Stimulated activated CD8-positive, alpha-beta memory T cell treated with anti-CD3 and anti-CD28 coated beads, Interleukin-4, amount 100 ng/mL, for 4 hours (primary cell): ENCODE measurements around the gene RTEL1.
"Not testable (repeated sequence)": the region's sequence is repeated elsewhere in the genome, so short reads cannot be mapped to it uniquely, and the experiment has no call there.

Source experiments
- DNase-seq, 2 donors: peaks; one replicate each; pipeline ENCODE4 v3.0.0-alpha.2; 2020; ENCODE audit warnings: low read depth in 2 of 2, low spot score in 1 of 2

RTEL1 gene

DNA sequence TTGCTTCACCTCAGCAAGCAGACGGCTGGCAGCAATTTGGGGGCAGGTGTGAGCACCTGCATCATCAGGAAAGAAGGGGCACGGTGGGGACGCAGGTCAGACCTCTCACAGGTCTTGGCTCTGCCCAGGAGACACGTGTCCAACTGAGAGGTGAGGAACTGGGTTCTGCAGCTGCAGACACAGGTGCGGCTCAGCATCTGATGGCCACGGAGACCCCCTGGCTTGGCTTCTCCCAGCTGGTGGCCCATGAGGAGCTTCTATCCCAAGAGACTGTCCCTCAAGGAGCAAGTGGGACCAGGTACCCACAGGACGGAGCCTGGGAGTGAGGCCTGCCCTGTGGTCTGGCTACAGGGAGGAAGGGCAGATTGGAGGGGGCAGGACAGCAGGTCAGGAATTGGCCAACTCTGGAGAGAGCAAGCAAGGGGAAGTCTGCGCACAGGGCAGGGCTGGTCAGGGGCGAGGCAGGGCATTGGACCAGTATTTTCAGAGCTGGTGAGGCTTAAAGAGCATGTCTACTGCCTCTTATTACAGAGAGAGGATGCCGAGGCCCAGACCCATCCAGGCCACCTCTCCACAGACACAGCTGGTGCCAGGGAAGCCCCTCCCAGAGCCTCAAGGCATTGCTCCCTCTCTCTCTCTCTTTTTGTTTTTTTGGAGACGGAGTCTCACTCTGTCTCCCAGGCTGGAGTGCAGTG, 9.1 kb upstream of the RTEL1 start:
- no peak for DNase-seq

DNA sequence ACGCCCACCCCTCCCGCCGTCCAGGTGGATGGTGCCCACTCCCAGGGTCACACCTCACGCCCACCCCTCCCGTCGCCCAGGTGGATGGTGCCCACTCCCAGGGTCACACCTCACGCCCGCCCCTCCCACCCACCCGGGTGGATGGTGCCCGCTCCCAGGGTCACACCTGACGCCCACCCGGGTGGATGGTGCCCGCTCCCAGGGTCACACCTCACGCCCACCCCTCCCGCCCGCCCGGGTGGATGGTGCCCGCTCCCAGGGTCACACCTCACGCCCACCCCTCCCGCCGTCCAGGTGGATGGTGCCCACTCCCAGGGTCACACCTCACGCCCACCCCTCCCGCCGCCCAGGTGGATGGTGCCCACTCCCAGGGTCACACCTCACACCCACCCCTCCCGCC, 7.6 kb upstream of the RTEL1 start:
- not testable (repeated sequence) for DNase-seq

DNA sequence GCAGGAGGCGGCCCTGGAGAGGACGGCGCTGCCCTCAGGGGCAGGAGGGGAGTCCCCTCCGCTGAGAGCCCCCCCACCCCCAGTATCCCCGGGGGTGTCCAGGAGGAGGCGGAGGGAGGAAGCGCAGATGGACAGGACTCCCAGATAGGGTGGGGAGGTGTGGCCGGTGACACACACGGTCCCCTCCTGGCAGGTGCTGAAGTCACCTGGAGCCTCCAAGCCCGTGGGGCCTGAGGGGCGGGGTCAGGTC, 6.2 kb upstream of the RTEL1 start:
- DNase-seq, result no peak

DNA sequence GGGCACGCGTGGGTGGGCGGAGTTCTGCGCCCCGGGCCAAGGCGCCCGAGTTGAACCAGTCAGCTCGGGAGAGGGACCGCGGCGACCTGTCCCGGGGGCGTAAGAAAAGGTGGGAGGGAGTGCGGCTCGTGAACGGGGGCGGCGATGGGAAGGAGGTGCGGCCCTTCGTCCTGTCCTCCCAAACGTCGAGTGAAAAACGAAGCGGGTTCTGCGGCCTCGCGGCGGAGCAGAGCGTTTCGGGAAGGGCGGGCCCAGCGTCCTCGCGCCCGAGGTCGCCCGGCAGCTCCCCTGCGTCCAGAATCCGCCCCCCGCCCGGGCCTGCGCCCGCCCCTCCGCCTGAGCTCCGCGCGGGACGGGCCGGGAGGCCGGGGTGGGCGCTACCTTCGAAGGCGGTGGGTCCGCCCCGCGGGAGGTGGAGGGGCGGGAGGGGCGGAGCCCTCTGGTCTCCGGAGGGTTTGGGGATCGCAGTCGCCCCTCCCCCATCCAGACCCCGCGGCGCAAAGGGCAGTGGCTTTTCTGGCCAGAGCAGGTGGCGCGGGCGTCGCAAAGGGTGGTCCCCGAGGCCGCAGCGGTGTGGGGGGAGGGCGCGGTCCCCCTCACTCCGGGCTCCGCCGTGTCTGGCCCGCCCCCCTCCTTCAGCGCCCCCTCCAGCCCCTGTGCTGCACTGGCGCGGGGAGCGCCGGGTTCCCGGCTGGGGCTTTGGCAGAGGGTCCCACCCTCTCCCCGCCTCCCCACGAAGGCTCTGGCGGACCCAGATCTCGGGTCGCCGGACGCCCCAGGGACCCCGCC, 5.7 kb upstream of the RTEL1 start:
- no peak for DNase-seq

DNA sequence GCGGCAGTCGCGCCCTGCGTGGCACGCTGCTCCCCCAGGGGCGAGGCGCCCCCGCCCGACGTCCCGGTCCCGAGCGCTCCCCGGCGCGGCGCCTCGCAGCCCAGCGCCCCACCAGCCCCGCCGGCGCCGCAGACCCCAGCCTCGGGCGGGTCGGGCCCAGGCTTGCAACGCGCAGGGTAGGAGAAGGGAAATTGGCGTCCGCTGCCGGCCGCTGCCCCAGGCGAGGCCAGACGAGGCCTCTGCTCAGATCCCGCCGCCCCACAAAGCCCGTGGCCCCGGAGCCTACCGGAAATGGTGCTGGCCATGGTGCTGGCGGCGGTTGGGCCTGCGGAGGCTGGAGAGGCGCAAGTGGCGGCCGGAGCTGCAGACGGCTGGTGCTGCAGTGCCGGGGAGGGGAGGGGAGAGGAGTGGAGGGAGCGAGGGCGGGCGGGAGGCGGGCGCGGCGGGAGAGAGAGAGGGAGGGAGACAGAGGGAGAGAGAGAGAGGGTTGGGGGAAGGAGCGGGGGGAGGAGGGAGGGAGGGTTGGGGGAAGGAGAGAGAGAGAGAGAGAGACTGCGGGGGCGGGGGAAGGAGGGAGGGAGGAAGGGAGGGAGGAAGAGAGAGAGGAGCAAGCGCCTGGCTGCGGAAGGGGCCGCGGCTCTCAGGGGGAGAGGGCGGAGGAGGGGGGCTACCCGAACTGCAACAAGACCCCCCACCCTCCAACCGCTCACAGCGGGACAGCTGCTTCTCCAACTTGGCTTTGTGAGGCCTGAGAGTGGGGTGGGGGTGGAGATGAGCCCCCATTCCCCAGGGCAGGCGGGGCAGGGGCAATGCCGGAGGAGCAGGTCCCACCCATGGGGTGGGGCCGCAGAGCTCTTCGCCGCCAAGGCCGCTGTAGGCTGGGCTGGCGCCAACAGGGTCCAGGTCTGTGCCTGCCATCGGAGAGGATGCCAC, 4.8 kb upstream of the RTEL1 start, which contains the start of gene STMN3:
Gene STMN3 (minus strand): TSS at position 384 of the 933 bp plus-strand sequence. CDS start 79 bp downstream, at position 305.
- DNase-seq, result peak in 1 of 2 donors; percentile 40

DNA sequence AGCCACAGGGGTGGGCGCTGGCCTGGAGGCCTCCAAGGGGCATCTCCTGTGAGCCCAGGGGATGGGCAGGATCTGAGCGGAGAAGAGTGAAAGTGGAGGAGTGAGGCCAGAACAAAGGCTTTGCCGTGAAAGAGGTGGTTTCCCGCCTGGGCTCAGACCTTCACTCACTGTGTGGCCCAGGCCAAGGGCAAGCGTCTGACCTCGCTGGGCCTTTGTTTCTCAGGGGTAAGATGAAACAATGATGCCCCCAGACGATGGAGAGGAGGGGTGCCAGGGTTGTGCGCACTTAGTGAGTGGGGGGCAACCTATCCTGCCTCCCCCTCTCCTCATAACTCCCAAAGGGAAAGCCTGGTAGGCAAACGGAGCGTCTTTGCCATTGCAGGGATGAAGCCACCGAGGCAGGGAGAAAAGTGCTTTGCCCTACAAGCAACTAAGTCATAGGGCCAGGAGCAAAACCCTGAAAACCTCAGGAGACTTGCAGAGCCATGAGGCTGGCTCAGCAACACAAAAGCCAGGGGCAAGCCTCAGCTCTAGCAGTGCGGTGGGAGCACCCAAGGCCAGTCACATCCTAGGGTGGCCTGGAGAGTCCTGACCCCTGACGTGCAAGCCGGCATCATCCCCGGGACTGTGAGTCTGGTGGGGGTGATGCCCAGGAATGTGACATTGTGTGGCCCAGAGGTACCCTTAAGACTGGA, 4.0 kb upstream of the RTEL1 start:
- no peak for DNase-seq

DNA sequence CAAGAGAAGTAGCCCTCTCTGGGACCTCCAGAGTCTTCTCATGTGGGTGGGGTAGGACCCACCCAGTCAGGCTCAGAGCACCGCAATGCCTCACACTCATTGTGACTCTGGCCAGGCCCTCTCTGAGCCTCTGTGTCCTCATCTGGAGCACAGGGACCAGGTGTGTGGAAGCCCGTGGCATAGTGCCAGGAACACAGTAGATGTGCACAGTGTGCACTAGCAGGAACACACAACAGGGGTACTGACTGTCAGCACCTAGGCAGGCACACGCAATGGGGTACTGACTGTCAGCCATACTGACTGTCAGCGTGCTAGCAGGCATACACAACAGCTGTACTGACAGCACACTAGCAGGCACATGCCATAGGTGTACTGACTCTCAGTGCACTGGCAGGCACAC, 2.9 kb upstream of the RTEL1 start:
- no peak for DNase-seq

DNA sequence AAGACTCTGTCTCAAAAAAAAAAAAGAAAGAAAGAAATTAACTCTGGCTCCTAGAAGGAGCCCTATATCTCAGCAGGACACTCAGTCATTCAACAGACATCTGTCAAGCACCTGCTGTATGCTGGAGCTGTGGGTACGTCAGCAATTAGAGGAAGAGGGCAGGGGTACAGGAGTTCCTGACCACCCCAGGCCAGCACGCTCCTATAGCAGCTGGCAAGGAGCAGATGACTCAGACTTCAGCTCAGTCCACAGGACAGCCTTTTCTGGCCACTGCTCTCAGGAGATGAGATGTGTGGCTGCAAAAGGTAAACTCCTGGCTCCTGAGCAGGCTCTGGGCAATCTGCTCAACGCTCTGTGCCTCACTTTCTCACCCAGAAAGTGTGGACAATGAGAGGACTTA, 1.7 kb upstream of the RTEL1 start:
- no peak for DNase-seq

DNA sequence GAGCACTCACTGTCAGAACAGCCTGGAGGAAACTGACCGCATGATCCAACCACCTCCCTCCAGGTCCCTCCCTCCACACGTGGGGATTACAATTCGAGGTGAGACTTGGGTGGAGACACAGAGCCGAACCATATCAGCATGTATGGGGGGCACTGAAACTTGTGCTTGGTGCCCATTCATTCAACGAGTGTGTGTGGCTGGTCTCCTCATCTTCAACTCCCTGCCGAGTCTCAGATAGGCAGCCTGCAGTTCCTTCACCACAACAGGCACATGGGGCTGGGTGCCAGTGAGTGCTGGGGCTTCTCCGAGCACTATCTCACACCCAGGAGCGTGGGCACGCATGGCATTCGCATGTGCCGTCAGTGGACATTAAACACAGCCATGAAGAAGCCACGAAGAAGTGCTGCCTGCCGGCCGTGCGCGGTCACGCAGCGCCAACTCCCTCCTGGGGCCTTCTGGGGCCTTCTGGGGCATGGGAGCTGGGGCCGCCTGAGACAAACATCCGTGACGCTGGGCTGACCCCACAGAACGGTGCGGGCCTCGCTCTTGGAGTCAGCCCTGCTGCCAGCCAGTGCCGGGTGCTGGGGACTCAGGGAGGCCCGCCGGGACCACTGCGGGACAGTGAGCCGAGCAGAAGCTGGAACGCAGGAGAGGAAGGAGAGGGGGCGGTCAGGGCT, 714 bp upstream of the RTEL1 start:
- DNase-seq, result no peak

DNA sequence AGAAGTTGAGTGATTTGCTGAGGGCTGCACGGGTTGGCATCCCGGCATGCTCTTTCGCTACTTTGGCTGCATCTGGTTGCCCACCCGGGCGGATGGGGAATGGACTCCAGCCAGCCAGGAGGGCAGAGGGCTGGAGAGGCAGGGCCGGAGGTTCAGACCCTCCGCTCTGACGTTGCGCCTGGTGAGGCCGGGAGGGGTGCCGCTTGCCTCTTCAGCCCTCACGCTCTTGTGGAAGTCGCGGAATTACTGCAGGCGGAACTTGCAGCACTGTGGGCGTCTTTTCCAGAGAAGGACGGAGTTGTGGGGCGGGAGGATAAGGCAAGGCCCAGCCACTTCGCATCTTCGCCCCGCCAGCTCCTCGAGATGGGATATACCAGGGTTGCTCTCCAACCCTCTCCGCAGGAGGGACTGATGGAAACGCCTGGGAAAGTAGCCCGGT, 656 bp downstream of the RTEL1 start:
- no peak for DNase-seq

DNA sequence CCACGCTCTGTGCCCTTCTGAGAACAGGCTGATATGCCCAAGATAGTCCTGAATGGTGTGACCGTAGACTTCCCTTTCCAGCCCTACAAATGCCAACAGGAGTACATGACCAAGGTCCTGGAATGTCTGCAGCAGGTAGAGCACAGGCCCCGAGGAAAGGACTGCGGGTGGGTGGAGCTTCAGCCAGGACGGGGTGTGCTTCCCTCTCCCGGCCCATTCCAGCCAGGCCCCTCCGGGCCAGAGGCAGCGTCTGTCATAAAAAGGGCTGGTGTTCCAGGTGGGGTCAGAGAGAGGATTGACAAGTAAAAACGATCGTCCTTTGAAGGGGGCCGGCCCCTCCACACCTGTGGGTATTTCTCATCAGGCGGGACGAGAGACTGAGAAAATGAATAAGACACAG, 1.3 kb downstream of the RTEL1 start:
- DNase-seq, result no peak

DNA sequence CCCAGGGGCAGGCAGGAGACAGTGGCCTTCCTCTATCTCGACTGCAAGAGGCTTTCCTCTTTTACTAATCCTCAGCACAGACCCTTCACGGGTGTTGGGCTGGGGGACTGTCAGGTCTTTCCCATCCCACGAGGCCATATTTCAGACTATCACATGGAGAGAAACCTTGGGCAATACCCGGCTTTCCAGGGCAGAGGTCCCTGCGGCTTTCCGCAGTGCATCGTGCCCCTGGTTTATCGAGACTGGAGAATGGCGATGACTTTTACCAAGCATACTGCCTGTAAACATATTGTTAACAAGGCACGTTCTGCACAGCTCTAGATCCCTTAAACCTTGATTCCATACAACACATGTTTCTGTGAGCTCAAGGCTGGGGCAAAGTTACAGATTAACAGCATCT, 2.1 kb downstream of the RTEL1 start:
- DNase-seq, result not testable (repeated sequence)

DNA sequence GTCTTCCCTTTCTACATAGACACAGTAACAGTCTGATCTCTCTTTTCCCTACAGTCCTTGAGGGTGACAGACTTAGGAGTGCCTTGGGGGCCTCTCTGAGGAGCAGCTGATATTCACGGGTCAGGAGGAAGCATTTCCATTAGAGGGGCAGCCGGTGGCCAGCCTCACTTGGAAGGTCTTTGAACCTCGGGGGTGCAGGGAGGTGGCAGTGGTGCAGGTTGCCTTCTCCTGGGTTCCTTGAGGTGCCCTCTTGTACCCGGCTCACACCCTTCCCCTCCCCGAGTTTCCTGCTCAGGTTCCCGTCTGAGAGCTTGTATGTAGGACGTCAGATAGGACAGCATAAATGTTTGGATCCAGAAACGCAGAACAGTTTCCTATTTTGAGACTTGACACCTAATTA, 2.5 kb downstream of the RTEL1 start:
- no peak for DNase-seq

DNA sequence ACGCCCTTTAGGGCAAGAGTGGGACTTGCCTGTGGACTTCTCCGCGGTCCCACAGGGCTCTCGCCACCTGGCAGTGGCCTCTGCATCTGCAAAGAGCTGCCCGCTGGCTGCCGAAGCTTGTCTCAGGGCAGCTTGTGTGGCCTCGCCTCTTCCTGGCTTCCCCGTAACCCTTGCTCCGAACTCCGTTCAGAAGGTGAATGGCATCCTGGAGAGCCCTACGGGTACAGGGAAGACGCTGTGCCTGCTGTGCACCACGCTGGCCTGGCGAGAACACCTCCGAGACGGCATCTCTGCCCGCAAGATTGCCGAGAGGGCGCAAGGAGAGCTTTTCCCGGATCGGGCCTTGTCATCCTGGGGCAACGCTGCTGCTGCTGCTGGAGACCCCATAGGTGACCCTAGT, 3.0 kb downstream of the RTEL1 start:
- DNase-seq, result no peak

DNA sequence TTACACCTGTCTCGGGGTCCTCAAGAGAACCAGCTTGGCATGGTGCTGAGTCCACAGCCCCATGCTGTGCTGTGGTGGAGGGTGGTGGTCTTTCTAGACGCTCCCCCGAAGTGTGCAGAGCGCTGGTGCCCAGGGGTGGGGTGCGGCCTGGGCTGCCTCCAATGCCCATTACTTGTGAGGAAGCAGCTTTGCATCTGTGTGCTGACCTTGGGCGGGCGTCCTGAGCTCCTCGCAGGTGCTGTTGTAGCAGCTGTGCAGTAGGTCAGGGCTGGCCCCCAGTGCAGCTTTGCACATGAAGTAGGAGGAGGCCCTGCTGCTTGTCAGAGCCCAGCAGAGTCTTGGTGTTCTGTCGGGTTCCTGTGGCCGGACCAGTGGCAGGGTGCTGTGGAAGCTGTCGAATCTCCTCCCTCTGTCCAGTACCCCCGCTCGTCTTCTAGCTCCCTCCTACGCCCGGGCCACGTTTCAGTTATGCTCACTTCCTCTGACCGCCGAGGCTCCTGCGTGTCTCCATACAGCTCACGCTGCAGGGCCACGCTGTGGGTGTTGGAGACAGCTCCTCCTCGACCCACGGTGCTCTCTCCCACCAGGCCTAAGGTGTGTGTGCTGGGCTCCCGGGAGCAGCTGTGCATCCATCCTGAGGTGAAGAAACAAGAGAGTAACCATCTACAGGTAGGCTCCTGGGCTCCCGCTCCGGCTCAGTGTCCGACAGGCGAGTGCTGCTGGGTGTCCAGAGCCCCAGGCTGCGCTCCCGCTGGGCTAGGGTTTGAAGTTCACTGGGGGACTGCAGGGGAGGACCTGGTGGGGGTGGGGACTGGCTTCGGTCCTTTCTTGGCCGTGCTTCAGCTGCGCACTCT, 4.1 kb downstream of the RTEL1 start:
- no peak for DNase-seq

DNA sequence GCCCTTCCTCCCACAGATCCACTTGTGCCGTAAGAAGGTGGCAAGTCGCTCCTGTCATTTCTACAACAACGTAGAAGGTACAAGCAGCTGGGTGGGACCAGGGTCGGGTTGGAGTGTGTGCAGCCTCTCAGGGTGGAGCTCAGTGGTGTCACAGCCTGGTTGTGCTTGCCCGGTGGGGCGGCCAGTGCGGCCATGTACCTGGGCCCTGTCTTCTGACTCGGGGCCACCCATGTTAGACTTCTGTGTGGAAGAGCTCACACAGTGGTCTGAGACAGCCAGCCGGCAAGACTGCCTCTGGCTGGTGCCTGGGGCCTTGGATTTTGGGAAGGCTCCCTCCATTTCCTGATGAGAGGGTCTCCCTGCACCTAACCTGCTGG, 4.7 kb downstream of the RTEL1 start:
- DNase-seq, result no peak

DNA sequence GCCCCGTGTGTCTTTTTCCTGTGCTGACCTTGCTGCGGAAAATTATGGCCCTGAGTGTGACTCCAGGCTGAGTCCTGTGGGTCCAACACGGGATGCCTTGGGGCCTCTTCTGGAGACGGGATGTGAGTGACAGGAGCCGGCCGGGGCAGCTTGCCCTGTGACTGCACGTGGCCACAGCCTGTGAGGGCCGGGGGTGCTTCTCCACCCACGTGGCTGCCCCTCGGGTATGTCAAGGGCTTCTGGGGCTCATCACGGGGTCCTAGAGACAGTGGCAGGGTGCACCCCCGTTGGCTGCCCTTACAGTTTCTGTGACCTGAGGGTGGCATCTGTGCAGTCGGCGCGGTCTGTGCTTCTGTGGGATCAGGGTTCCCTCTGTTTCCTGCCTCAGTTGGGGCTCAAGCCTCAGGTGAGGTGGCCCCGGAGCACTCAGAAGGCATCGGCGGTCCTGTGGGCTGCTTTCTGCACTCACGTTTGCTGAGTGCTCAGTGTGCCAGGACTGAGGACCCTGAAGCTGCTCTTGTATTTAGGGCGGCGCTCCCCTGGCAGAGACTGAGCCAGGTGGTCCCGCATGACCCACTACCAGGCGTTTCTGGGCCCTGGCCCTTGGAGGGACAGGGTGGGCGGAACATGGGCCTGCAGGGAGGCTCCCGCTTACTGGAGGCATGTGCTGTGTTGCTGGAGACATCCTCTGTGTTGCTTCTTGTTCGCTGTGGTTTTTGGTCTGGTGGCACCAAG, 5.4 kb downstream of the RTEL1 start:
- DNase-seq, result no peak

DNA sequence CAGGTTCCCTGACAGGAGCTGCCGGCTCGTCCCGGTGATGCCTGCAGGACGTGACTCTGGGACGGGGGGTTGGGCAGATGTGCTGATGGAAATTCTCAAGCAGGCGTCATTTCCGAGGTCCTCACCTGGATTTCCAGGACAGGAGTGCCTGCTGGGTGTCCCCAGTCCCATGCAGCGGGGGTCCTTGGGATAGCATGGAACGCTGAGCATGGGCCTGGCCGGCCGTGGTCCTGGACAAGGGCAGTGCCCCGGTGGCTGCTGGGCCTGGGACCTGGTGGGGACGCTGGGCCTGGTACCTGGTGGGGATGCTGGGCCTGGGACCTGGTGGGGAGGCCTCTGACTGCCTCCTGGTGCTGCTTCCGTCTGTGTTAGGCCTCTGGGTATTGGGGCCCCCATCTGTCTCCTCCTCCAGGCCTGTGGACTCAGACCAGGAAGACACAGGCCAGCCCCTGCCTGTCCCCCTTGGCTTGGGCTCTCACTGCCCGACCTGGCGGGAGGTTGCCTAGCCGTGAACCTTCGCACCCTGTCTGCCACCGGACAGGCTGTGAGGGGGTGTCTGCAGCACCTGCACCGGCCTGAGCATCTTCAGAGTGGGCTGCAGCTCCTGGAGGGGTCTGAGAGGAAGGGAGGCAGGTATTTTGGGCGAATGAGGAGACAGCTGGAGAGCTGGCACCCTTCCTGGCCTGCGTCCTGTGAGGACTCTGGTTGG, 6.2 kb downstream of the RTEL1 start:
- no peak for DNase-seq
